HepG2 (cell line): Measurements from ENCODE around the gene RNF213. TPM values are rescaled to one million over a fixed set of nuclear protein-coding genes. Genes with fewer than 3 reads are reported as not detected.

Experiments
- ATAC-seq: fragments of 200-7000 bp; cut with Tn5 transposase; 3 replicates; pipeline ENCODE4 v1.9.1; 2020; ENCODE audit warnings: mild to moderate bottlenecking, moderate library complexity
- BruUV-seq: library from RNA; stranded (reverse); fragments of 400-500 nt; replicated peaks from 2 replicates; lab custom pipeline; 2021; lab: Mats Ljungman, UMichigan
- CTCF ChIA-PET: fragments of 300-600 bp; formaldehyde crosslinking; extraction: SDS; loops from one replicate; lab custom pipeline; 2021; ENCODE audit warnings: low total read pairs, inconsistent platforms, low intra/inter-chr PET ratio; lab: Yijun Ruan, JAX
- POLR2A ChIA-PET: fragments of 350-600 bp; sonication (Branson Sonifier 250); formaldehyde crosslinking; loops from one replicate; lab custom pipeline; 2020; ENCODE audit warnings: antibody characterized with exemption, inconsistent platforms; lab: Yijun Ruan, JAX
- DNase-seq: peaks from one replicate; pipeline ENCODE4 v3.0.0-alpha.2; 2015; ENCODE audit warnings: low spot score
- FAIRE-seq: peaks from 3 replicates; lab custom pipeline; 2011; peaks lifted over from hg19 to GRCh38; lab: Jason Lieb, UNC
- H2AFZ ChIP-seq: one replicate; pipeline ENCODE4 v1.6.1; 2011; ENCODE audit warnings: low read length, inconsistent platforms
- H3K27ac ChIP-seq: fragments of 300-600 bp; 3 replicates; pipeline ENCODE4 v1.8.0; 2011; ENCODE audit warnings: mixed run types, mild to moderate bottlenecking, mixed read lengths, low read length, inconsistent platforms; ENCODE audit not compliant: insufficient read depth; ENCODE audit errors: extremely low read length
- H3K27me3 ChIP-seq, 2 experiments: fragments of 200-600 bp in 1 of 2; 2 replicates in 1 of 2; 3 replicates in 1 of 2; pipeline versions ENCODE4 v1.6.0 to v1.8.0; 2011; ENCODE audit warnings: low read length in 2 of 2, mild to moderate bottlenecking in 2 of 2, moderate library complexity in 2 of 2, inconsistent platforms in 1 of 2; ENCODE audit not compliant: insufficient read depth in 2 of 2, control insufficient read depth in 1 of 2
- H3K36me3 ChIP-seq, 2 experiments: fragments of 200-600 bp in 1 of 2; replicated peaks in 1 of 2; 2 replicates in 1 of 2; 3 replicates in 1 of 2; pipeline versions ENCODE4 v1.5.1 to v1.8.0; 2011; ENCODE audit warnings: low read length in 2 of 2, inconsistent platforms in 1 of 2; ENCODE audit not compliant: insufficient read depth in 2 of 2, control insufficient read depth in 1 of 2
- H3K4me1 ChIP-seq: 2 replicates; pipeline ENCODE4 v1.5.1; 2012; ENCODE audit warnings: low read length, inconsistent platforms; ENCODE audit not compliant: insufficient read depth
- H3K4me2 ChIP-seq: 2 replicates; pipeline ENCODE4 v1.6.0; 2011; ENCODE audit warnings: low read depth, low read length, inconsistent platforms
- H3K4me3 ChIP-seq, 3 experiments: fragments of 200-600 bp in 1 of 3; sonication (generic), shearing (Covaris generic) in 1 of 3; replicated peaks in 1 of 3; 2 replicates each; pipeline ENCODE4 v1.5.1; 2011 to 2016; ENCODE audit warnings: low read length in 3 of 3, inconsistent platforms in 2 of 3, low read depth in 2 of 3, mild to moderate bottlenecking in 2 of 3, control low read depth in 1 of 3, mixed read lengths in 1 of 3; ENCODE audit not compliant: insufficient read depth in 1 of 3
- H3K79me2 ChIP-seq: one replicate; pipeline ENCODE4 v1.6.1; 2011; ENCODE audit warnings: low read length, inconsistent platforms; ENCODE audit not compliant: insufficient read depth
- H3K9ac ChIP-seq: 2 replicates; pipeline ENCODE4 v1.6.0; 2011; ENCODE audit warnings: mild to moderate bottlenecking, low read depth, low read length, inconsistent platforms; ENCODE audit not compliant: insufficient read depth
- H3K9me3 ChIP-seq: 2 replicates; pipeline ENCODE4 v1.5.1; 2012; ENCODE audit warnings: mild to moderate bottlenecking, low read length
- H4K20me1 ChIP-seq: 2 replicates; pipeline ENCODE4 v1.6.0; 2011; ENCODE audit warnings: inconsistent platforms, mild to moderate bottlenecking, low read length, moderate library complexity; ENCODE audit not compliant: insufficient read depth
- MAFF ChIP-seq: IDR thresholded peaks from 2 replicates; pipeline ENCODE4 v1.6.1; 2011; ENCODE audit warnings: low read depth, low read length, improper control_type of control experiment
- MAFK ChIP-seq, 2 experiments: IDR thresholded peaks in 1 of 2; conservative IDR thresholded peaks in 1 of 2; 2 replicates each; pipeline ENCODE4 v1.6.1; 2011; ENCODE audit warnings: improper control_type of control experiment in 2 of 2, low read length in 2 of 2
- TAF15 ChIP-seq: fragments of 200-400 bp; formaldehyde crosslinking; IDR thresholded peaks from one replicate; pipeline ENCODE4 v1.6.1; 2018; ENCODE audit warnings: mild to moderate bottlenecking, low read depth, low read length; ENCODE audit not compliant: poor library complexity, severe bottlenecking
- WGBS: methylation state at CpG from one replicate; pipeline ENCODE4 v1.1.6; 2017; ENCODE audit warnings: low lambda C conversion rate; 5-methylcytosine and 5-hydroxymethylcytosine counted together
- in situ Hi-C: cut with HindIII; loops from 2 replicates; pipeline ENCODE4 v1.10.0; 2017; ENCODE audit warnings: low pct_unique_long_range_greater_than_20kb; ENCODE audit not compliant: extremely low pct_ligation_motif_present
- intact Hi-C: fragments of 100-400 bp; cut with micrococcal nuclease; formaldehyde crosslinking; loops from one replicate; pipeline ENCODE4 v1.10.0; 2022; ENCODE audit not compliant: unreplicated experiment
- polyA plus RNA-seq, 8 experiments: library from polyadenylated mRNA; depleted of rRNA in 3 of 8; stranded (reverse) in 7 of 8; unstranded in 1 of 8; fragments of >200 nt; fragmentation: Illumina TruSeq in 4 of 8; extraction: Trizol in 4 of 8; gene quantifications; 2 replicates each; pipeline versions ENCODE4 v1.2.1 to v1.2.3, GENCODE V29; 2011 to 2016; ENCODE audit warnings: low read depth in 4 of 8, missing spikeins in 1 of 8, mixed read lengths in 1 of 8; ENCODE audit not compliant: insufficient read depth in 1 of 8
- total RNA-seq, 5 experiments: library from RNA; depleted of rRNA; stranded (reverse); fragments of >200 nt; fragmentation: Illumina TruSeq; extraction: Trizol; gene quantifications; 2 replicates each; pipeline ENCODE4 v1.2.3, GENCODE V29; 2016; ENCODE audit warnings: low read depth in 1 of 5
- TF ChIP-seq, protein P1 (sequence below): sonication (generic); formaldehyde crosslinking; IDR thresholded peaks from 2 replicates; pipeline ENCODE4 v1.4.0; 2020; ENCODE audit warnings: missing genetic modification reagents

The RNF213 gene
- total and polyA plus RNA-seq, 2 of the 13 experiments (the other 11 are each of a cell fraction or from before 2014, with no cell fraction given), result 38.6 to 38.7 TPM

DNA sequence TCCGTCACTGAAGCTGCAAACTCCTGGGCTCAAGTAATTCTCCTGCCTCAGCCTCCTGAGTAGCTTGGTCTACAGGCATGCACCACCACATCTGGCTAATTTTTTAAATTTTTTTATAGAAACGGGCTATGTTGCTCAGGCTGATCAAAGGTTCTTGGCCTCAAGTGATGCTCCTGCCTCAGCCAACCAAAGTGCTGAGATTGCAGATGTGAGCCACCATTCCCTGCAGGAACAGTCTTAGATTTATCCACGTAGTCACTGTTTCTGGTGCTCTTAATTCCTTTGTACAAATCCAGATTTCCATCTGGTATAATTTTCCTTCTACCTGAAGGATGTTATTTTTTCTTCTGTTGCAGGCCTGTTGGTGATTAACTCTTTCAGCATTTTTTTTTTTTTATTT, 27.4 kb upstream of the RNF213 start:
- in situ Hi-C loops (no loop called here), intact Hi-C loops (no loop called here)
- FAIRE-seq, result no peak
- H3K36me3 ChIP-seq, result peaks cover 10 to 30% of the 10 kb centered on the region in 2 experiments; a peak in 4 of 5 replicates
- TF ChIP-seq, protein P1, sequence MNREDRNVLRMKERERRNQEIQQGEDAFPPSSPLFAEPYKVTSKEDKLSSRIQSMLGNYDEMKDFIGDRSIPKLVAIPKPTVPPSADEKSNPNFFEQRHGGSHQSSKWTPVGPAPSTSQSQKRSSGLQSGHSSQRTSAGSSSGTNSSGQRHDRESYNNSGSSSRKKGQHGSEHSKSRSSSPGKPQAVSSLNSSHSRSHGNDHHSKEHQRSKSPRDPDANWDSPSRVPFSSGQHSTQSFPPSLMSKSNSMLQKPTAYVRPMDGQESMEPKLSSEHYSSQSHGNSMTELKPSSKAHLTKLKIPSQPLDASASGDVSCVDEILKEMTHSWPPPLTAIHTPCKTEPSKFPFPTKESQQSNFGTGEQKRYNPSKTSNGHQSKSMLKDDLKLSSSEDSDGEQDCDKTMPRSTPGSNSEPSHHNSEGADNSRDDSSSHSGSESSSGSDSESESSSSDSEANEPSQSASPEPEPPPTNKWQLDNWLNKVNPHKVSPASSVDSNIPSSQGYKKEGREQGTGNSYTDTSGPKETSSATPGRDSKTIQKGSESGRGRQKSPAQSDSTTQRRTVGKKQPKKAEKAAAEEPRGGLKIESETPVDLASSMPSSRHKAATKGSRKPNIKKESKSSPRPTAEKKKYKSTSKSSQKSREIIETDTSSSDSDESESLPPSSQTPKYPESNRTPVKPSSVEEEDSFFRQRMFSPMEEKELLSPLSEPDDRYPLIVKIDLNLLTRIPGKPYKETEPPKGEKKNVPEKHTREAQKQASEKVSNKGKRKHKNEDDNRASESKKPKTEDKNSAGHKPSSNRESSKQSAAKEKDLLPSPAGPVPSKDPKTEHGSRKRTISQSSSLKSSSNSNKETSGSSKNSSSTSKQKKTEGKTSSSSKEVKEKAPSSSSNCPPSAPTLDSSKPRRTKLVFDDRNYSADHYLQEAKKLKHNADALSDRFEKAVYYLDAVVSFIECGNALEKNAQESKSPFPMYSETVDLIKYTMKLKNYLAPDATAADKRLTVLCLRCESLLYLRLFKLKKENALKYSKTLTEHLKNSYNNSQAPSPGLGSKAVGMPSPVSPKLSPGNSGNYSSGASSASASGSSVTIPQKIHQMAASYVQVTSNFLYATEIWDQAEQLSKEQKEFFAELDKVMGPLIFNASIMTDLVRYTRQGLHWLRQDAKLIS, result no peak
- TF ChIP-seq TAF15, result no peak
- peak; percentile 33 for TF ChIP-seq MAFF
- TF ChIP-seq MAFK (conservative IDR thresholded peaks at IDR 0.05 in 1 of 2, IDR thresholded peaks at IDR 0.05 in 1 of 2; ENCODE audit: low read length in 2 of 2), result peak; percentile 51 to 66
- no peak overlapping the region for H2AFZ ChIP-seq
- H3K27me3 ChIP-seq, result no peaks in the 10 kb centered on the region
- peaks cover 9% of the 10 kb centered on the region; the same call in 1 of the 2 replicates for H3K9me3 ChIP-seq
- H3K4me2 ChIP-seq, result no peak overlapping the region
- H3K27ac ChIP-seq, result no peak overlapping the region
- no peak overlapping the region for H3K4me3 ChIP-seq
- no peak for DNase-seq
- no peaks in the 10 kb centered on the region for H3K79me2 ChIP-seq
- H3K9ac ChIP-seq, result no peak overlapping the region
- ChIA-PET CTCF (no interaction called here), POLR2A (interaction anchor here (1.3 kb wide), 1 partner anchor 28 kb away, joined by 3 read pairs; the partner anchor contains the start of gene RNF213)
- no peak for ATAC-seq
- H4K20me1 ChIP-seq, result no peaks in the 10 kb centered on the region
- BruUV-seq, result no TSS peak
- no peaks in the 10 kb centered on the region for H3K4me1 ChIP-seq
- 95% methylated on average over 3 of the region's 3 CpGs for WGBS
